Loucy (cell line): ENCODE results near the gene PPP1R13B.

Source experiments
- H2AFZ ChIP-seq: fragments of 200-600 bp; sonication (generic); 2 replicates; pipeline ENCODE4 v1.6.0; 2016; ENCODE audit warnings: antibody characterized with exemption, mild to moderate bottlenecking, low read length, moderate library complexity
- H3F3A ChIP-seq: fragments of 200-600 bp; 2 replicates; pipeline ENCODE4 v1.6.0; 2016; ENCODE audit warnings: antibody characterized with exemption, low read depth, mild to moderate bottlenecking
- H3K27me3 ChIP-seq: fragments of 200-600 bp; sonication (generic); 2 replicates; pipeline ENCODE4 v1.6.1; 2014; ENCODE audit warnings: low read length, mild to moderate bottlenecking; ENCODE audit not compliant: insufficient read depth, poor library complexity, severe bottlenecking
- H3K36me3 ChIP-seq: fragments of 200-600 bp; sonication (generic); 2 replicates; pipeline ENCODE4 v1.6.1; 2016; ENCODE audit warnings: low read length; ENCODE audit not compliant: insufficient read depth
- H3K4me1 ChIP-seq: fragments of 200-600 bp; sonication (generic); 2 replicates; pipeline ENCODE4 v1.5.1; 2014; ENCODE audit warnings: low read length, mild to moderate bottlenecking; ENCODE audit not compliant: insufficient read depth, poor library complexity, severe bottlenecking
- H3K4me2 ChIP-seq: fragments of 200-600 bp; sonication (generic); 2 replicates; pipeline ENCODE4 v1.6.0; 2014; ENCODE audit warnings: antibody characterized with exemption, low read length, low read depth, mild to moderate bottlenecking; ENCODE audit not compliant: poor library complexity, severe bottlenecking
- H3K4me3 ChIP-seq: fragments of 200-600 bp; sonication (generic); 2 replicates; pipeline ENCODE4 v1.5.1; 2014; ENCODE audit warnings: low read length, mild to moderate bottlenecking, mixed read lengths; ENCODE audit not compliant: poor library complexity, severe bottlenecking
- H3K79me2 ChIP-seq: fragments of 200-600 bp; sonication (generic); 2 replicates; pipeline ENCODE4 v1.6.1; 2014; ENCODE audit warnings: low read length; ENCODE audit not compliant: insufficient read depth
- H3K9ac ChIP-seq: fragments of 200-600 bp; sonication (generic); 2 replicates; pipeline ENCODE4 v1.6.0; 2014; ENCODE audit warnings: mild to moderate bottlenecking, low read depth, low read length, moderate library complexity; ENCODE audit not compliant: poor library complexity, severe bottlenecking
- H3K9me2 ChIP-seq: fragments of 200-600 bp; sonication (generic); replicated peaks from 2 replicates; pipeline ENCODE4 v1.6.1; 2016; ENCODE audit warnings: low read depth, low read length, mixed read lengths
- H3K9me3 ChIP-seq: fragments of 200-600 bp; sonication (generic); 2 replicates; pipeline ENCODE4 v1.6.1; 2014; ENCODE audit warnings: mild to moderate bottlenecking, antibody characterized with exemption, low read length, low read depth; ENCODE audit not compliant: insufficient read depth
- H4K20me1 ChIP-seq: fragments of 200-600 bp; sonication (generic); 2 replicates; pipeline ENCODE4 v1.6.0; 2014; ENCODE audit warnings: antibody characterized with exemption, low read length, mild to moderate bottlenecking; ENCODE audit not compliant: insufficient read depth, poor library complexity, severe bottlenecking
- CTCF ChIP-seq: fragments of 200-600 bp; sonication (generic); conservative IDR thresholded peaks from 2 replicates; pipeline ENCODE4 v1.5.1; 2014; ENCODE audit warnings: mild to moderate bottlenecking, antibody characterized with exemption, low read length
- EZH2phosphoT487 ChIP-seq: fragments of 200-600 bp; IDR thresholded peaks from 2 replicates; pipeline ENCODE4 v1.6.1; 2018; ENCODE audit warnings: antibody characterized with exemption, mild to moderate bottlenecking, moderate library complexity, borderline replicate concordance

Gene PPP1R13B

GRCh38 chr14:103868242-103868897 lies 21.0 kb upstream of the PPP1R13B start:
- Histone ChIP-seq H3K4me3 (no peak overlapping the region), H3F3A (no peaks in the 10 kb centered on the region), H3K9me3 (no peaks in the 10 kb centered on the region), H3K79me2 (no peaks in the 10 kb centered on the region), H3K27me3 (no peaks in the 10 kb centered on the region), H3K4me1 (no peaks in the 10 kb centered on the region), H3K9ac (no peak overlapping the region), H3K9me2 (no peaks in the 10 kb centered on the region), H3K4me2 (no peak overlapping the region), H2AFZ (no peak overlapping the region), H3K36me3 (no peaks in the 10 kb centered on the region), H4K20me1 (no peaks in the 10 kb centered on the region)
- no peak for TF ChIP-seq CTCF
- TF ChIP-seq EZH2phosphoT487: no peak

GRCh38 chr14:103867523-103867953 lies 20.2 kb upstream of the PPP1R13B start:
- H2AFZ ChIP-seq: no peak overlapping the region
- no peak overlapping the region for H3K9ac ChIP-seq
- H3K4me1 ChIP-seq: no peaks in the 10 kb centered on the region

GRCh38 chr14:103867020-103867419 lies 19.6 kb upstream of the PPP1R13B start:
- no peaks in the 10 kb centered on the region for H4K20me1 ChIP-seq
- H3K4me2 ChIP-seq: no peak overlapping the region
- no peaks in the 10 kb centered on the region for H3K4me1 ChIP-seq
- no peaks in the 10 kb centered on the region for H3K9me2 ChIP-seq
- no peaks in the 10 kb centered on the region for H3K9me3 ChIP-seq
- no peak overlapping the region for H3K4me3 ChIP-seq
- no peaks in the 10 kb centered on the region for H3K79me2 ChIP-seq
- no peak overlapping the region for H3K9ac ChIP-seq
- no peaks in the 10 kb centered on the region for H3K27me3 ChIP-seq
- H3K36me3 ChIP-seq: no peaks in the 10 kb centered on the region
- H2AFZ ChIP-seq: no peak overlapping the region
- TF ChIP-seq EZH2phosphoT487 (no peak), CTCF (no peak)
- H3F3A ChIP-seq: no peaks in the 10 kb centered on the region

More at GRCh38 chr14:103867523-103867953, 20.2 kb upstream of the PPP1R13B start:
- H4K20me1 ChIP-seq: no peaks in the 10 kb centered on the region
- no peak for TF ChIP-seq EZH2phosphoT487
- no peak for TF ChIP-seq CTCF
- H3K36me3 ChIP-seq: no peaks in the 10 kb centered on the region
- no peaks in the 10 kb centered on the region for H3K27me3 ChIP-seq
- H3K4me3 ChIP-seq: no peak overlapping the region
- no peaks in the 10 kb centered on the region for H3K9me3 ChIP-seq
- H3K79me2 ChIP-seq: no peaks in the 10 kb centered on the region
- H3K9me2 ChIP-seq: no peaks in the 10 kb centered on the region
- no peaks in the 10 kb centered on the region for H3F3A ChIP-seq
- no peak overlapping the region for H3K4me2 ChIP-seq
